Measurements from ENCODE around the gene ASIC2.

The ASIC2 gene

DNA sequence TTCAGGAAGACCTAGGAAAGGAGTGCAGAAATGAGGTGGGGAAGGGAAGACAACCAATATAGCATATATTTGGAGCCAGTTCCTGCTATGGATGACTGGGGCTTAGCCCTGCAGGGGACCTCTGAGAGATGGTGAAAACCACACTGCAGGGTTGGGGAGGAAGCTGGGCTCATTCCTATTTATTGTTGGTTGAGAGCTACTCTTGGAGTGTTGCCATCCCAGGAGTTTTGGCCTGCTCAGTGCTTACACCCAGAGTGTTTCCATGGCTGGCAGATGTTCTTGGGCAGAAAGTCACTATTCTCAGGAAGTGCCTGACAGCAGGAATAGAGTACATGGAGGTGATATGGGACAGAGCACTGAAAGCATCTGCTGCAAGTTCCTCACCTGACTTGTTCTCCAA is 155.7 kb downstream of the ASIC2 start:
- no peak for TF ChIP-seq ISL1 (CRISPR knock-in tag; IDR thresholded peaks at IDR 0.05)
- TF ChIP-seq POU6F1 (CRISPR knock-in tag; IDR thresholded peaks at IDR 0.05; ENCODE audit: borderline replicate concordance, low read depth): no peak
- TF ChIP-seq PATZ1 (CRISPR knock-in tag; IDR thresholded peaks at IDR 0.05; ENCODE audit: borderline replicate concordance): no peak
- no peak for TF ChIP-seq SNAI2 (CRISPR knock-in tag; IDR thresholded peaks at IDR 0.05)
- TF ChIP-seq CSDC2 (CRISPR knock-in tag; IDR thresholded peaks at IDR 0.05): no peak
- TF ChIP-seq, protein P1, sequence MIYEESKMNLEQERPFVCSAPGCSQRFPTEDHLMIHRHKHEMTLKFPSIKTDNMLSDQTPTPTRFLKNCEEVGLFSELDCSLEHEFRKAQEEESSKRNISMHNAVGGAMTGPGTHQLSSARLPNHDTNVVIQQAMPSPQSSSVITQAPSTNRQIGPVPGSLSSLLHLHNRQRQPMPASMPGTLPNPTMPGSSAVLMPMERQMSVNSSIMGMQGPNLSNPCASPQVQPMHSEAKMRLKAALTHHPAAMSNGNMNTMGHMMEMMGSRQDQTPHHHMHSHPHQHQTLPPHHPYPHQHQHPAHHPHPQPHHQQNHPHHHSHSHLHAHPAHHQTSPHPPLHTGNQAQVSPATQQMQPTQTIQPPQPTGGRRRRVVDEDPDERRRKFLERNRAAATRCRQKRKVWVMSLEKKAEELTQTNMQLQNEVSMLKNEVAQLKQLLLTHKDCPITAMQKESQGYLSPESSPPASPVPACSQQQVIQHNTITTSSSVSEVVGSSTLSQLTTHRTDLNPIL (CRISPR knock-in tag; IDR thresholded peaks at IDR 0.05; ENCODE audit: low read depth): no peak
- TF ChIP-seq TOX (CRISPR knock-in tag; IDR thresholded peaks at IDR 0.05; ENCODE audit: borderline replicate concordance): no peak
- no peak for TF ChIP-seq TSHZ2 (CRISPR knock-in tag; IDR thresholded peaks at IDR 0.05)
- no peak for TF ChIP-seq GLIS3 (CRISPR knock-in tag; IDR thresholded peaks at IDR 0.05)
- no peak for TF ChIP-seq ZNF70 (CRISPR knock-in tag; IDR thresholded peaks at IDR 0.05)
- TF ChIP-seq, protein P2, sequence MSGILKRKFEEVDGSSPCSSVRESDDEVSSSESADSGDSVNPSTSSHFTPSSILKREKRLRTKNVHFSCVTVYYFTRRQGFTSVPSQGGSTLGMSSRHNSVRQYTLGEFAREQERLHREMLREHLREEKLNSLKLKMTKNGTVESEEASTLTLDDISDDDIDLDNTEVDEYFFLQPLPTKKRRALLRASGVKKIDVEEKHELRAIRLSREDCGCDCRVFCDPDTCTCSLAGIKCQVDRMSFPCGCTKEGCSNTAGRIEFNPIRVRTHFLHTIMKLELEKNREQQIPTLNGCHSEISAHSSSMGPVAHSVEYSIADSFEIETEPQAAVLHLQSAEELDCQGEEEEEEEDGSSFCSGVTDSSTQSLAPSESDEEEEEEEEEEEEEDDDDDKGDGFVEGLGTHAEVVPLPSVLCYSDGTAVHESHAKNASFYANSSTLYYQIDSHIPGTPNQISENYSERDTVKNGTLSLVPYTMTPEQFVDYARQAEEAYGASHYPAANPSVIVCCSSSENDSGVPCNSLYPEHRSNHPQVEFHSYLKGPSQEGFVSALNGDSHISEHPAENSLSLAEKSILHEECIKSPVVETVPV (CRISPR knock-in tag; IDR thresholded peaks at IDR 0.05): no peak
- no peak for TF ChIP-seq ZNF565 (CRISPR knock-in tag; conservative IDR thresholded peaks at IDR 0.05; ENCODE audit: low read depth)
- TF ChIP-seq PPARA (CRISPR knock-in tag; IDR thresholded peaks at IDR 0.05; ENCODE audit: borderline replicate concordance): no peak
- TF ChIP-seq ARNTL (CRISPR knock-in tag; IDR thresholded peaks at IDR 0.05; ENCODE audit: borderline replicate concordance, low read depth): no peak
- no peak for TF ChIP-seq BACH2 (CRISPR knock-in tag; IDR thresholded peaks at IDR 0.05; ENCODE audit: borderline replicate concordance)
- no peak for TF ChIP-seq TCF4 (CRISPR knock-in tag; IDR thresholded peaks at IDR 0.05; ENCODE audit: borderline replicate concordance)
- no peak for TF ChIP-seq OSR1 (CRISPR knock-in tag; IDR thresholded peaks at IDR 0.05)
- no peak for TF ChIP-seq ZFP30 (CRISPR knock-in tag; IDR thresholded peaks at IDR 0.05)
- ATAC-seq: no peak

DNA sequence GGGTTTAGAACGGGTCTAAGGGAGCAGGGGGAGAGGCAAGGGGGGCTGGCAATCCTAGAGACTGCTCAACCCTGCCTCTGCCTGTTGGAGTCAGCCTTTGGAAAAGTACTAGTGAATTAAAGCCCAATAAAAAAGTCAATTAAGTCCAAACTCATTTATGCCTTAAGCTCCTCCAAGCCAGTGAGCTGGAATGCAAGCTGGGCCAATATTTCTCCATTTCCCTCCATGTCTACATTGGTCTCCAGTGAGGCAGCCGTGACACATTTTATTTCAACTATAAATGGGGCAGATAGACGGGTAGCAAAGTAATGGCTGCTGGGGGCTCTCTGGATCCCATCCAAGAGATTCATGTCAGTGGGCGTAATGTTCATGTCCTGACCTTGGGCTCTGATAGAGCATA is 157.4 kb downstream of the ASIC2 start:
- no peak for ATAC-seq
- TF ChIP-seq ZFP30 (CRISPR knock-in tag; IDR thresholded peaks at IDR 0.05) (no peak), GLIS3 (CRISPR knock-in tag; IDR thresholded peaks at IDR 0.05) (no peak), ISL1 (CRISPR knock-in tag; IDR thresholded peaks at IDR 0.05) (no peak), ESRRG (CRISPR knock-in tag; IDR thresholded peaks at IDR 0.05) (no peak), ZC3H10 (CRISPR knock-in tag; IDR thresholded peaks at IDR 0.05) (no peak), ZNF565 (CRISPR knock-in tag; conservative IDR thresholded peaks at IDR 0.05; ENCODE audit: low read depth) (no peak), POU6F1 (CRISPR knock-in tag; IDR thresholded peaks at IDR 0.05; ENCODE audit: borderline replicate concordance, low read depth) (no peak), ARNTL (CRISPR knock-in tag; IDR thresholded peaks at IDR 0.05; ENCODE audit: borderline replicate concordance, low read depth) (no peak), PATZ1 (CRISPR knock-in tag; IDR thresholded peaks at IDR 0.05; ENCODE audit: borderline replicate concordance) (no peak), TCF4 (CRISPR knock-in tag; IDR thresholded peaks at IDR 0.05; ENCODE audit: borderline replicate concordance) (no peak), TSHZ2 (CRISPR knock-in tag; IDR thresholded peaks at IDR 0.05) (no peak), PPARA (CRISPR knock-in tag; IDR thresholded peaks at IDR 0.05; ENCODE audit: borderline replicate concordance) (no peak), SNAI2 (CRISPR knock-in tag; IDR thresholded peaks at IDR 0.05) (no peak)
- TF ChIP-seq, protein P2 (CRISPR knock-in tag; IDR thresholded peaks at IDR 0.05): no peak

All from SK-N-SH treated with all-trans-retinoic acid at 6 μM for 48 hours (cell line).